GM21528 (cell line): ENCODE results near the gene DKC1.
A peak's percentile ranks its signal among the peaks of the same experiment; 100 is the strongest.

Source experiments
- ATAC-seq: cut with Tn5 transposase; IDR thresholded peaks from one replicate; pipeline ENCODE4 v1.9.1; 2021; ENCODE audit warnings: mild to moderate bottlenecking, moderate library complexity; ENCODE audit not compliant: unreplicated experiment, low FRiP score

Gene DKC1

DNA sequence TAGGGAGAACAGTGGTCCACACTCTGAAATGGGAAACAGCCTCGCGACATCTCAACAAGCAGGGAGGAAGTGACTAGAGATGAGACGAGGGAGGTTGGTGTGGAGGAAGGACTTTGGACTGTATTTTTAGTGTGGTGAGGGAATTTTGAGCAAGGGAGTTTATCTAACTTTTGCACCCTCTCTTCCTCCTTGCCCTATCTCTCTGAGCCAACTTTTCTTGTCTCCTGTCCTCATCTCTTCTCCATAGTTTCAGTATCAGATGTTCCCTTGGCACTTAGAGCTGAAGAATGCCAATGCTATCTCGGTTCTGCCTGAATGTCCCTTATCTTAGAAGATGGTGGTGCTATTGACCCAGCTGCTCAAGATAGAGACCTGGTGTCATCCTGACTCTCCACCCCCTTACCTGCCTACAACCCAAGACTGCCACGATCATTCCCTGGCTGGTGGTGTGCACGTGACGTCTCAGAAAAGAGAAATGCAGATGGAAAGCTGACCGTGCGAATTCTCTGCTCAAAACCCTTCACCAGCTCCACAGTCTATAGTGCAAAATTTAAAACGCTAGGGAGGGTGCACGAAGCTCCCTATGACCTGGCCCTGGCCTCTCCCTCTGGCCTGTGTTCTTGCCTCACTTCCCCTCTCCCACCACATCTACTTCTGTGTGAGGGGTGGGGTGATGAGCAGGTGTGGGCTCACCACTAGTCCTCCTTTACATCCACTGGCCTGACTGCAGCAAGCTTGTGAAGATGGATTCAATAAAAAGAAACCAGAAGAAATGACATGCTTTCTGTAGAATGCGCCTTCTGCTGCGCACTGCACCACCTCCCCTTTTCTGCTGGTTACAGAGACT, 21.7 kb downstream of the DKC1 start:
- no peak for ATAC-seq

DNA sequence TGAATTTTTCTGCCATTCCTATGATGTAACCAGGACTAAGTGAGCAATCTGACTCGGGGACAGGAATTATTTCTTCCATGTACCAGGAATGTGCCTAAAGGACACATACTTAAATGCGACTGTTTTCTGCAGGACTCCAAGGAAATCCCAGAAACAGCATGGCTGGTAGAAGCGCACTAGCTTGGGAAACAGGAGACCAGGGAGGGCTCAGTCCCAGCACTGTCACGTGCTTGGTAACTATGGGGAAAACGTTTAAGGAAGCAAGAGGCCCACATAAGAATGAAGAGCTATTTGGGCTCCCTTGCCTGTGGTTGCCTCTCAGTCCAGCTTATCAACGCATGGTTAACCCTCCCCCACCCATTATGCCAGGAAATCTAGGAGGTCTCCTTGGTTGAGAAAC, 23.1 kb downstream of the DKC1 start:
- ATAC-seq = no peak

DNA sequence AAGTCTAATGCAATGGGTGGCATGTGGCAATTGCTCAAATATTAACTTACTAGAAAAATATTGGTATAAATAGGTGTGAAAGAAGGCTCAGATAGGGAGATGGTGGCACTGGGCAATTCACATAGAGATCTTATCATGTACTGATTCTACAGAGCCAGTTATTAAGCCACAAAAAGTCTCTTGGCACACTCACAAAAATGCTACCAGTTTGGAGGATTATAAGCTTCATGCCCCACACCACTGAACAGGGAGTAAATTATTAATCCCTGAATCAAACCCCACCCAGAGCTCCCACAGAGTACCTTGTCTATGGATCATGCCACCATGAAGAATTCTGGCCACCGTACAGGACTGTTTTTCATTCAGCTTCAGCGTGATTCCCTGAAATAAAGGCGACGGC, 28.8 kb downstream of the DKC1 start:
- no peak for ATAC-seq

DNA sequence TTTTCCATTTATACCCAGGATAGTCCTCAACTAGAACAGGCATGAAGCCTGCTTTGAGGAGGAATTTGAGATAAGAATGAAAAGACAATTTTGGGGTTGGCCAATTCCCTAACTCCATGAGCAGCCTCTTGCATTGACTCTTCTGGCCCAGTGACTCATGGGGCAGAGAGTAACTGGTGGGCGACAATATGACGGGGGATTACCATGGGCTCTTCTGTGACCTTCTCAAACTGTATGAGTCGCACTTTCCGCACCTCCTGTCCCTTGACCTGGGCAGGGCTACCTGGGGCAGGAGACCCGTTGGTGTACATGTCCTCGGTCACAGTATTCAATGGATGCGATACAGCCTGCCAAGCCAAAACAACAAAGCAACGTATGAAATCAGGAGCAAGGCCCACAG, 29.3 kb downstream of the DKC1 start:
- no peak for ATAC-seq

DNA sequence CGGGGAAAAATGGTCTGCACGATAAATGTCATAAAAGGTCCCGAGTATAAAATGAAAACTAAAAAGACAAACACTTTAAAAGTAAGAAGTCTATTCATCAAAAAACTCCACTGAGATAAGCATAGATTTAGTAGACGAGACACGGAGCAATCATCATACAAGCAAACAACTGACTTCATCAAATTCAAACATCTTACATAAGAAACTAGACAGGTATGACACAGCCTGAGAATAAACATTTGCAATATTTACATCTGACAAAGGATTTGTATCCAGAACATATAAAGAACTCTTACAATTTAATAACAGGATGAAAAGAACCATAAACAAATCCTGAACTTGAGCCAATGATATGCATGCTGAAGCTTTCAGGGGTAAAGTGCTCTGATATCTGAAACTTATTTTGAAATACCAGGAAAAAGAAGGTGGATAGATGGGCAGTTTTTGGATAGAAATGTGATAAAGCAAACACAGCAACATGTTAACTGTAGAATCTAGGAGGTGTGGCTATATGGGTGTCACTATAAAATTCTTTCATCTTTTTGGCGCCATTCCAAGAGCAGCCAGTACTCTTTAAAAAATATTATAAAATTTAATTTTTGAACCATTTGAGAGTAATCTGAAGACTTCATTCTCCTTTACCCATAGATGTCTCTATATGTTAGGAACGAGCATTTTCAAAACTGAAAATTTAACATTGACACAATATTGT, 30.6 kb downstream of the DKC1 start:
- no peak for ATAC-seq

DNA sequence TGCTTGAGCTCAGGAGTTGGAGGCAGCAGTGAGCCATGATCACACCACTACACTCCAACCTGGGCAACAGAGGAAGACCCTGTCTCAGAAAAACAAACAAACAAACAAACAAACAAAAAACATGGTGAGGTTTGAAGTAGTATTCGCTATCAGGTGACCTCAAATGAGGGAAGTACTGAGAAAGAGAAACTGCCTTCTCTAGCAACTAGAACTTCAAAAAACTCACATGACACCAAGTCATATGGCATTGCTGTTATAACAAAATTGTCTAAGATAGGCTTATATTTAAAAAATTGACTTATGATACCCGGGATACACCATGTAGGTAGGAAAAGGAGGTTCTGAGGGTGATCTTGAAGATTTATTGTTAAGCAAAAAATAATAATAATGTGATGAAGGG, 32.4 kb downstream of the DKC1 start:
- ATAC-seq = no peak

DNA sequence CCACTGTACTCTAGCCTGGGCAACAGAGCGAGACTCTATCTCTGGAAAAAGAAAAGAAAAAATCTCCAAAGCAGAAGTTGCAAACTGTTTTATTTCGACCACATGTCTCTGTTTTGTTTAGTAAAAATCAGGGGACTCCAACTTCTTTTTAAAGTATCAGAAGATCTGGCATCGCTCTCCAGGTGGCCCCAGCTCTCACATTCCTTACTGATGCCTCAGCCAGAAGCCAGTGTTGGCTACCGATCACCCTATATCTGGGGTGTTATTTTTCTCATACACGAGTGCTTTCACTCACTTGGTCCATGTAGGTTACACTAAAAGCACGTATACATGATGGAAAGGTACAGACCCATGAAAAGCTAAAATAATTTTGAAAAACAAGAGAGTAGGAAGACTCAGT, 34.3 kb downstream of the DKC1 start:
- ATAC-seq = no peak

DNA sequence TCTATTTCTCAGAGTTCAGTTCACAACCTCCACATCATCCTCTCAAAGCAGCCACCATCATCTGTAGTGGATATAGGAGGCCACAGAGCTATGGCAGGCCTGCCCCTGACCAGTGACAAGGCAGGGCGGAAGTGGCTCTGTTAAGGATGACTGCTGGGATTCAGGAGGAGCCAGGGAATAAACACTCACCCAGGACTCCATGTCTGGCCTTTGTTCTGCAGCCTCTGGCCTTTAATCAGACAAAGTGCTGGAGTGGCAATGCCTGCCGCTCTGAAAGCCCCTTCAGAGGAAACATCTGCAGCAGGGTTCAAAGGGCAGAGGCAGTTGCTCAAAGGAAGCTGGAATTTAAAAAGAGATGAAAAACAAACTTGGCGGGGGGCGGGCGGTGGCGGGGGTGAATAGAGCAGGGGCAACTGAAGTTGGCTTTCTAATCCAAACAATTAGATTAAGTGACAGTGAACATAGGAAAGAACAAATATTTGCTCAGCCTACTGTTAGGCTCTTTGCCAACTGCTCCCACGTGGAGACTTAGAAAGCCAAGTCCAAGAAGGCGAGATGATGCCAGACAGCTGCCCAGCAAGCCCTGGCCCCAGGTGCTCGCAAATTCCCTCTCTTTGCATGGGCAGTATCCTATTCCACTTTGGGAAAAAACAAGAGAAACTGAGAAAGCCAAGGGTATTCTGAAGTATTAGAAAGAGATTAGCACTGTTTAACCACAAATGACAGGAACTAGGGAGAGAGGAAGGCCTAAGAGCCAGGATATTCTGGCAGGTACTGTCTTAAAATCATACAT, 37.1 kb downstream of the DKC1 start:
- ATAC-seq = no peak

DNA sequence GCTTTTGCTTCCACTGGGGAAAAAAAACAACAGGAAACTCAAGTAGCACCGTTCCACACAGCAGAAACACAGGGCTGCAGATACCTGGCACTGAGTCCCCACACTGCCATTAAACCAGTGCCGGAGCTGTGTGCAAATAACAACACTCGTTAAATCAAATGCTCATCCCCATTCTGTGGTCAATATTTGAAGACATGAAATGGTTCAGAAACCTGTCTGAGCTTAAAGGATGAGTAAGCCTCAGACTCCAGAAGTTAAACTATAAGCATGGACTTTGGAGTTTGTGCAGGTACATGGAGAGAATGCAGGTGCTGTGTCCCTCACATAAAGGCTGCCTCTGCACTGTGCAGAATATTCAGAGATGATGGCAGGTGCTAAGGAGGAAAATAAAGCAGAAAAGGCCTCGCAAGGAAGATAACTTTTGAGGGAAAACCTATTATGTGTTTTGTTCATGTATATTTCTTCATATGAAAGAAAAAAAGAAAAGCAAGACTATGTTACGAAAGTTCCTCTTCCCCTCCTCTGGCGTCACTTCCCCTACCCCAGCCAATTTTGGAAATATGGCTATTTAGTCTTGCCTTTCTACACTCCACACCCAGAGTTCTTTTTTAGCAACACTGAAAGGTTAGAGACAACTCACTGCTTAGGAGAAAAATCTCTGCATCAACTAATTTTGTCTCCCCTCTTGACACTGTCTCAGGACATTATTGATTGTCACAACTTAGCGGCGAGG, 38.0 kb downstream of the DKC1 start:
- no peak for ATAC-seq

DNA sequence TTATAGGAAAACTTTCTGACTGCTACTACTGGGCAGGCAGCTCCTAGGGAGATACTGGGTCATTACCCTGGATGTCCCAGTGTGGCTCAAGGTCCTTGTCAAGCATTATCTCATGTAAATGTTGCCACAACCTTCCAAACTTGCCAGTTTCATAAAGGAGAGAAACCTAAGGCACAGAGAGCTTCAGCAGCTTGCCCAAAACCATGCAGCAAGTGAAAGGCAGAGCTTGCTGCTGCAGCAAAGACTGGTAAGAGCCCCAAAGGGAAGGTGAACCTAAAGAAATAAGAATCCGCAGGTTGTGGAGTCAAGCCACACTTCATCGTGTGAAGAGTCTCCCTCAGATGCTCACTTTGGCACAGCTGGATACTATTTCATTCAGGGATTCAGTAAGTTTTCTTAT, 40.3 kb downstream of the DKC1 start:
- ATAC-seq = no peak

DNA sequence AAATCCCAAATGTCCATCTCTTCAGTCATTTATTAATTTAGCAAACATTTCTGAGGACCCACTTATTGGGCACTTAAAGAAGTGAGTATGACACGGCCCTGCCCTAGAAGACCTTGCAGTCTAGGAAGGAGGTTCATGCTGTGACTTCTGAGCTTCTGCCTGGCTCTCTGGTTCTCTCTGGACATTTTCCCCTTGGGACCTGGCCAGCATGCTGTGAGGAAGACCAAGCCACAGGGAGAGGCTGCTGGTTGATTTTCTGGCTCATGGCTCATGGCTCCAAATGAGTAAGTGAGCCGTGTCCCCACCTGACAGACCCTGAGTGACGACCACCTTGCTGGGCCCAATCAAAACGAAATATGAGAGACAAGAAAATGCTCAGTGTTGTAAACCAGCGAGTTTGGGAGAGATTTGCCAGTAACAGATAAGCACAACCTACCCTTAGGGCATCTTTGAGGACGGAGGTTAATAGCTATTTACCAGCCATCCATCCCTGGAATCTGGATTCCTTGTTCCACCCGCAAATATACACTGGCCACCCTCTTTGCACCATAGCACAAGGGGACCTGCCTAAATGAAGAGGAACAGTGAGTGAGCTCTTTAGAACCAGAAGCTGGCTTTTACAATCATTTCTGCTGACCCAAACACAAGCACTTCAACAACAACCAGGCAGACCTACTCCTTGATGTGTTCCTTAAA, 41.7 kb downstream of the DKC1 start:
- ATAC-seq = no peak

DNA sequence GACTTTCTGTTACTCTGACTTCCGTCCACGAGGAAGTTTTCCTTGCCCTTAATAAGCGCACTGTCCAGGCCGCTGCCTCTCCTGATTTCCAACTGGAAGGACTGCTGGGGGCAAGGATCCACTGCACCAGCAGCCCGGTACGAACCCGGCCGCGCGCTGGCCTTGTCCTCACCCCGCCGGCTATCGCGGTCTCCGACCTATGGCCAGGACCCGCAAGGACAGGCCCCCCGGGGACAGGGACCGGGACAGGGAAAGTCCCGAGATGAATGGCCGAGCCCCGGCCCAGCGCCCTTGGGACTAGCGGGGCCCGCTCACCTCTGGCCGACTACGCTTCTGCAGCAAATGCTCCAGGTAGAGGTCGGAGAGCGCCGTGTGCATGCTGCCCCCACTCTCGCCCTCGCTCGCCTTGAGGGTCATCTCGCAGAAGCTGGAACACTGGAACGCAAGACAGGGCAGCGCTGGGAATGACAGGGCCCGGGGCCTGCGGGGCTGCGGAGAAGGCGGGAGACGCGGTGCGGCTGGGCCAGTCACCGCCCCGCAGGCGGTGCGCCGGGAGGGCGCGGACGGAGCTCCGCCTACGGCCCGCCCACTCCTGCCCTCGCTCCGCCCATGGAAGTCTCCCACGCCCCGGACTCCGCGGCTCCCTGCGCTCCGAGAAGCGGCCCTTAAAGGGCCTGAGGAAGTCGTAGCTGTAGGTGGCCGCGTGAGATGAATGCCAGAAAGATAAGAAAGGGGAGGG, 42.5 kb downstream of the DKC1 start, which contains the start of gene MPP1:
Gene MPP1 (minus strand): TSS at position 529 of the 739 bp plus-strand sequence. CDS start 112 bp downstream, at position 417.
- peak; percentile 97 for ATAC-seq

DNA sequence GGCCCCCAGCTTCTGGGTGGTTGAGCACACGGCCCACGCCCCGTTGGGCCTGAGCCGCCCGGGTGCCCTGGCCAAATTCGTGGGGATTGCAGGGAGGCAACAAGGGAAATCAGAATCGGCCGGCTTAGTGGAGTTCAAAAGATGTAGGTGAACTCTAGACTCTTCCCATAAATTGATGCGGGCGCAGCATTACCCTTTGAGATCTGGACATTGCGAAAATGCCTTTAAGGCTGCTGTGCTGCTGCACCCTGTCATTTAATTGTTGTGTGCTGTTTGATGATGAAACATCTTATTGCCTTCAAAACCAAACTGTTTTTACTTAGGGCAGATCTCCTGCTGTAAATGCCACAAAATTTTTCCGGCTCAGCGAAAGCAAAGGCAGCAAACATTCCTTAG, 43.0 kb downstream of the DKC1 start:
- no peak for ATAC-seq

DNA sequence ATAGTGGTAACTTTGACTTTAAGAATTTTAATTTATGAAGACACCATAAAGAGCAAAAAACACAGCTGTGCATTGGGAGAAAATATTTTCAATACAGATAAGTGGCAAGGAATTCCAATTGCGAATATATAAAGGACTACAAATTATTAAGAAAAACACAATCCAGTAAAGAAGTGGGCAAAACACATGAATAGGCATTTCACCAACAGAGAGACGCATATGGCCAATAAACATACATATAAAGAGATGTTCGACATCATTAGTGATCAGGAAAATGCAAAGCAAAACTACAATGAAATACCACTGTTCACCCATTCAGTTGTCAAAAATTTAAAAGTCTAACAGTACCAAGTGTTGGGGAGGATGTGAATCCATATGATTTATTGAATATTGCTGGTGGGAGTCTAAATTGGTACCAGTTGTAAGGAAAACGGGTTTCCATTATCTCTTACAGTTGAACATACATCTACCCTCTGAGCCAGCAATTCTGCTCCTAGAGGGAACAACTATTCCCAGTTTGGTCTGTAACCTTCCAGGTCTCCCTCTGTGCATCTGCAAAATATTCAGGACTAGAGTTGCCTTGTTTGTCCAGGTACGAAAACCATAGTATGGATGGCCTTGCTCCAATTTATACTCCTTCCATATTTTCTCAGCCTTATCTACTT, 44.3 kb downstream of the DKC1 start:
- ATAC-seq = no peak

DNA sequence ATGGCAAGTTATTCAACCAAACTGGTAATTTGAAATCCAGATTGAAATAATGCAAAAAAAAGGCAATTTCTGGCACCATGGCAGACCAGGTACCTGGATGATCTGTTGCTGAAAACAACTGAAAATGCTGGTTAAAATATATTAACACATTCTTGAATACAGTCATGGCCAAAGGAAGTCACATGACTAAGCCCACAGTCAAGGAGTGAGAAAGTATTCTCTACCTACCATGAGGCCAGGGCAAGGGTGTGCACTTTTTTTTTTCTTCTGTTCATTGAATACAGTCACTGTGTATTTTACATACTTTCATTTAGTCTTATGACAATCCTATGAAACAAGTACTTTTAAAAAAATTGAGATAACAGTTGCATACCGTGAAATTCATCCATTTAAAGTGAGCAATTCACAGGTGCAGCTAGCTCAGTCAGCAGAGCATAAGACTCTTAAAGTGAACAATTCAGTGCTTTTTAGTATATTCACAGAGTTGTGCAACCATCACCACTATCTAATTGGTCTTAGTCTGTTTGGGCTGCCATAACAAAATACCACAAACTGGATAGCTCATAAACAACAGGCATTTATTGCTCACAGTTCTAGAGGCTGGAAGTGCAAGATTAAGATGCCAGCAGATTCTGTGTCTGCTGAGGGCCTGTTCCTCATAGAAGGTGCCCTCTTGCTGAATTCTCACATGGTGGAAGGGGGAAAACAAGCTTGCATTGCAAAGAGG, 47.4 kb downstream of the DKC1 start:
- no peak for ATAC-seq

DNA sequence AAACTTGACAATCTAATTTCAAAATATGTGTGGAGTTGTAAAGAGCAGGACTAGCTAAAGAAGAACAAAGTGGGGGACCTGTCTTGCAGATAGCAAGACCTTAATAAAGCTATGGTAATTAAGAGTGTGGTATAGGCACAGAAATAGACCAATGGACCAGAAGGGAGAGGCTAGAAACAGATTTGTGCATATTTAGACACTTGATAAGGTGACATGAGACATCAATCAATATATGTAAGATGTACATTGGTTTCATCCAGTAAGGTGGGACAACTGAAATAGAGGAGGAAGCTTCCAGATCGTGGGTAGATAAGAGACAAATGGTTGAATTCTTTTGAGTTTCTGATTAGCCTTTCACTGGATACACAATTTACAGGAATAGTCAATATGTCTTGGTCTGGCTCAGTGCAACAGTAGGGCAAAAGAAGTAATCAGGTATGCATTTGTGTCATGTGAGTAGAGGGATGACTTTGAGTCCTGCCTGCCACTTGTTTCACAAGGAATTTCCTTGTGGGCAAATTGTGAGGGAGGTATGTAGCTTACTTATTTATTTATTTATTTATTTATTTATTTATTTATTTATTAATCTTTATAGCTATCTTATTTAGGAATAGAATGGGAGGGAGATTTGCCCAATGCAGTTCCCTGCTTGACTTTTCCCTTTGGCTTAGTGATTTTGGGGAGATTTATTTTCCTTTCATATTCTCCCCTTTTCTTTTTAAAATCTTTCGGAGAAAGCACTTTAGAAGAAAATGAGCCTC, 49.9 kb downstream of the DKC1 start:
- ATAC-seq = no peak

DNA sequence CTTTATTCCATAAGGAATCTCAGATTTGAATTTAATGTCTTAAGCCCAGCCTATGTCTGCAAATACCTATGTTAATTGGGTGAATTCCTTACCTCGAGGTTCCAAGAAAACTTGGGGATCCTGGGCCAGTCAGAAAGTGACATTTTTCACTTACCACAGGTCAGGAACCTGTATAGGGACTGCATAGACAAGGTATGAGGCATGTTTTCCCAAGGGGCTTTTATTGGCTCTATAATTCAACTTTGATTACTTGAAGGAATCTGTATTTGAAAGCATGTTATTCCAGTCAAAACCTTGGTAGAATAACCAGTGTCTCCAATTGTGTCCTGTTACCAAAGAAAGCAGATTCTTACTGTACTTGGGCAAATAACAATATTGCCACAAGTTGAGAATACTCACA, 51.1 kb downstream of the DKC1 start:
- no peak for ATAC-seq
